GM19467 (cell line): ENCODE data around the gene GNMT.

ENCODE experiments used
- ATAC-seq: cut with Tn5 transposase; IDR thresholded peaks from one replicate; pipeline ENCODE4 v1.9.1; 2021; ENCODE audit warnings: mild to moderate bottlenecking, moderate library complexity; ENCODE audit not compliant: unreplicated experiment

GNMT gene

DNA sequence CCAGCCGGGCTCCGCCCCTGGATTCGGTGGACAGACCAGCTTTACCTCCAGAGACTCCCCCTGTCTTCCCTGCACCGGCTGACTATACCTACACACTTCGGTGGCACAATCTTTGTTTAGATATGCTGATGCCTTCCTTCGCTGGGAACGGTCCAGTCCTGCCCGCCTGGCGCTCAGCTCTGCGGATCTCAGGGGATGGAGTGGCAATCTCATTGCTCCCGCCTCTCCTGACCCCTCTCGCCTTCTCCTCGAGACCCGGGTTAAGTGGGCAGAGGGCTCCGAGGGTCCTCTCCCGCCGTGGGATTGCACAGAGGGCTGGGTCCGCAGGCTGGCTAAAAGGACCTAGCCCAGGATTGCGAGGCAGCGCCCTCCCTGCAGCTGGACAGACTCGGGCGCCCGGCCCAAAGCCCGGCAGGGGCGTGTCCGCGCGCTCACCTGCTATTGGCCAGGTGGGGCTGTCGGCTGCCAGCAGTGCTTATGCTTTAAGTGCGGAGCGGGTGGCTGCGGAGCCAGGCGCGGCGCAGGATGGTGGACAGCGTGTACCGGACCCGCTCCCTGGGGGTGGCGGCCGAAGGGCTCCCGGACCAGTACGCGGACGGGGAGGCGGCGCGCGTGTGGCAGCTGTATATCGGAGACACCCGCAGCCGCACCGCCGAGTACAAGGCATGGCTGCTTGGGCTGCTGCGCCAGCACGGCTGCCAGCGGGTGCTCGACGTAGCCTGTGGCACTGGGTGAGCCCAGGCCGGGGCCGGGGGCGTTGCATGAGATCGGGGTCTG lies at the start of gene GNMT:
TSS of gene GNMT (plus strand) at position 512 of the 777 bp plus-strand sequence. CDS start at position 526, 14 bp downstream.
- no peak for ATAC-seq

DNA sequence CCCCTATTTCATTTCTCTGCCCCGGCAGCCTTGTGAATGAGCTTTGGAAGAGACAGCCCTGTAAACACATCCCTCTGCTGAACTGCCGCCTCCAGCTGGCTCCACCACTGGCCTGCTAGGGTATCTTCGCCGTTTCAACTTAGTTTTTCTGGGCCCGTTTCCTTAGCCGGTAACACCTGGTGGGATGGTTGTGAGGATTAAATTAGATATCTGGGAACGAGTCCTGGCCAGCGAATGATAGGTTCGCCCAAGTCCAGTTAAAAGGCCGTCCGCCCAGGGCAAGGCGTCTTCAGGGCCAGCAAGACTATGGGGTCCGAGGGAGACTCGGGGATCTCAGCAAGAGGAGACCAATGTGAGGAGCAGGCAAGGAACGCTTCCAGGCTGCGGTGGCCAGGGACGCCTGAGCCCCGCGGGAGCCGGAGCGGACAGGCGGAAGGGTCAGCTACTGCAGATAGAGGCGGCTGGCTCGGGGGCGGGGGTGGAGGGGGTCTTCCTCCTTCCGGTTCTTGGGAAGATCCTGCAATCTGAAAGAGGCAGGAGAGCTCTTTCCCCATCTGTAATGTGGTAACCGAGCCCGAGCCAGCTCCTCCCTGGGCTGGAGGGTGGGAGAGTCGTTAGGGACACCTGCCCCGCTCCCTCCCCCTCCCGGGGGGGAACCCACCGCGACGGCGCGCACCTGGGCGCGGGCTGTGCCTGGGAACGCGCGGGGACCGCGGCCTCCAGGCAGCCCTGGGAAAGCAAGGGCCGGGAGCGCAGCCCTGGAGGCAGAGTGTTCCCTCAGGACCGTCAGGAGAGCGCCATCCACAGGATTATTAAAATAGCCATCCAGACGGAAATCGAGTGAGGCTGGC lies 49.2 kb upstream of the GNMT start:
- ATAC-seq: no peak

DNA sequence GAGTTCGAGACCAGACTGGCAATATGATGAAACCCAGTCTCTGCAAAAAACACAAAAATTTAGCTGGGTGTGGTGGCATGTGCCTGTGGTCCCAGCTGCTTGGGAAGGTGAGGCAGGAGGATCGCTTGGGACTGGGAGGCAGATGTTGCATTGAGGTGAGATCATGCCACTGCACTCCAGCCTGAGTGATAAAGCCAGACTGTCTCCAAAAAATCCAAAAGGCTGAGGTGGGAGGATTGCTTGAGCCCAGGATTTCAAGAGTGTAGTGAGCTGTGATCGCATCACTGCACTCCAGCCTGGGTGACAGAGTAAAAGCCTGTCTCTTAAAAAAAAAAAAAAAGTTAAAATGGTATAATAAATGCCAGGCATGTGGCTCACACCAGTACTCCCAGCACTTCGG lies 46.0 kb upstream of the GNMT start:
- no peak for ATAC-seq

DNA sequence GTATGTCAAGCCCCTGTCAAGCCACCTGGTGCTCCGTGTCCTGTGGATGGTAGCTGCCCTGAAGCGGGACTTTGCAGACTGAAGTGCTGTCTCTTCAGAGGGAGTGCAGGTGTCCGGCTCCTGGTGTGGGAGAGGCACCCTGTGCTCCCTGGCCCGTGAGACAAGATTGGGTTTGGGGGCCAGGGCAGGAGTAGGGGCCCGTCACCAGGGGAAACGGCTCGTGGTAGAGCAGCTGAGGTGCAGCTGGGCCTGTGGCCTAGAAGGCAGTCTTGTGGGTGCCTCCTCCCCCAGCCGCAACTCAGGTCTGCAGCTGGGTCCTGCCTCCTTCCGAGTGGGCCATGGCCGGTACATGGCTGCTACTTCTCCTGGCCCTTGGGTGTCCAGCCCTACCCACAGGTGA lies 44.8 kb upstream of the GNMT start, which contains the start of gene PTCRA:
TSS of gene PTCRA (plus strand) at position 322 of the 400 bp plus-strand sequence. CDS start at position 339, 17 bp downstream.
- ATAC-seq: no peak

DNA sequence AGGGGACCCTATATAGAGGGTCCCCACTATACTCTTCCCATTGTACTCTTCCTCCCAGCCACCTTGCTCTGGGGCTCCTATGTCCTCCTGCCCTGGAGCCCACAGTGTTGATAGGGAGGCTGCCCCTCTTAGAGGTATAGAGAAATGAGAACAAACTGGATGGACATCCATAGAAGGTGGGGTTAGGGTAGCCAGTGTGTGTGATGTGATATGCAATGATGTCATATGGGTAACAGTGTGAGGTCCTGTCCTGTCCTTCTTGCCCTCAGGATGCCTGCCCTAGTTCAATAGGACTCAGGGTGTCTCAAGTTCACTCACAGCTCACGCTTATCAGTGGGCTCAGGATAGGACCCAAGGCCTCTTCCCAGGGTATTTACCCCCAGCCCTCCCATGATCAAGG lies 44.3 kb upstream of the GNMT start:
- no peak for ATAC-seq

DNA sequence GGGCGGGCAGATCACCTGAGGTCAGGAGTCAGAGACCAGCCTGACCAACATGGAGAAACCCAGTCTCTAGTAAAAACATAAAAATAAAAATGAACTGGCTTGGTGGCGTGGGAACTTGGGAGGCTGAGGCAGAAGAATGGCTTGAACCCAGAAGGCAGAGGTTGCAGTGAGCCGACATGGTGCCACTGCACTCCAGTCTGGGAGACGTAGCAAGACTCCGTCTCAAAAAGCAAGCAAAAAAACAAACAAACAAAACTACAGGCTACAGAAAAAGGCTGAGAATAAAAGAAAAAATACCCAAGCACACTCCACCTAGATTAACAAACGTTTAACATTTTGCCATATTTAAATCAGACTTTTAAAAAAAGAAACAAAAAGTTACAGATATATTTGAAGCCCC lies 38.8 kb upstream of the GNMT start:
- no peak for ATAC-seq

DNA sequence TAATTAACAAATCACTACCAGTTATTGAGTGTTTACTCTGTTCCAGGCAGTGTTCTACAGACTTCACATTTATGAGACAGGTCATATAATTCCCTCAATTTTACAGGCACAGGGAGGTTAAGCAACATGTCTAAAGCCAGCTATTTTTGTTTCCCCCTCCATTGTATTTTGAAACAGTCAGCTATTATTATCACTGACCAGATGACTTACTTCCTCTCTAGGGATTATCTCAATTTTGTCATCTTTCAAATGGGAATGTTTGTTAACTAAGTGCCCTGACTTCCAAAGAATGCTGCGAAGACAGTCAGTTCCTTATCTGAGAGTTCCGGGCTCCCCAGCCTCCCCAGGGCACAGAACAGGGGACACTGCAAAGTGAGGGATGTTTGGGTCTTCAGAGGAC lies 36.9 kb upstream of the GNMT start:
- ATAC-seq: no peak

DNA sequence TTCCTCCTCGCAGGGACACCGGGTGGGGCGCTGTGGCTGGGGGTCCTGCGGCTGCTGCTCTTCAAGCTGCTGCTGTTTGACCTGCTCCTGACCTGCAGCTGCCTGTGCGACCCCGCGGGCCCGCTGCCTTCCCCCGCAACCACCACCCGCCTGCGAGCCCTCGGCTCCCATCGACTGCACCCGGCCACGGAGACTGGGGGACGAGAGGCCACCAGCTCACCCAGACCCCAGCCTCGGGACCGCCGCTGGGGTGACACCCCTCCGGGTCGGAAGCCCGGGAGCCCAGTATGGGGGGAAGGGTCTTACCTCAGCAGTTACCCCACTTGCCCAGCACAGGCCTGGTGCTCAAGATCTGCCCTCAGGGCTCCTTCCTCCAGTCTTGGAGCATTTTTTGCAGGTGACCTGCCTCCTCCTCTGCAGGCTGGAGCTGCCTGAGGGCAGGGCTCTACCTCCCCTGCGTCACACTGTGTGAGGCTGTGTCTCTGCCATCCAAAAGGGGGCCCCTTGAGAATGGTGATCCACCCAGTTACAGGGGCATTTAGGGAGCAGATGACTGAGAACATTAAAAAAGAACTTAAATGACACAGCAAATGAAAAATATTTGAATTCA lies 35.2 kb upstream of the GNMT start:
- no peak for ATAC-seq

DNA sequence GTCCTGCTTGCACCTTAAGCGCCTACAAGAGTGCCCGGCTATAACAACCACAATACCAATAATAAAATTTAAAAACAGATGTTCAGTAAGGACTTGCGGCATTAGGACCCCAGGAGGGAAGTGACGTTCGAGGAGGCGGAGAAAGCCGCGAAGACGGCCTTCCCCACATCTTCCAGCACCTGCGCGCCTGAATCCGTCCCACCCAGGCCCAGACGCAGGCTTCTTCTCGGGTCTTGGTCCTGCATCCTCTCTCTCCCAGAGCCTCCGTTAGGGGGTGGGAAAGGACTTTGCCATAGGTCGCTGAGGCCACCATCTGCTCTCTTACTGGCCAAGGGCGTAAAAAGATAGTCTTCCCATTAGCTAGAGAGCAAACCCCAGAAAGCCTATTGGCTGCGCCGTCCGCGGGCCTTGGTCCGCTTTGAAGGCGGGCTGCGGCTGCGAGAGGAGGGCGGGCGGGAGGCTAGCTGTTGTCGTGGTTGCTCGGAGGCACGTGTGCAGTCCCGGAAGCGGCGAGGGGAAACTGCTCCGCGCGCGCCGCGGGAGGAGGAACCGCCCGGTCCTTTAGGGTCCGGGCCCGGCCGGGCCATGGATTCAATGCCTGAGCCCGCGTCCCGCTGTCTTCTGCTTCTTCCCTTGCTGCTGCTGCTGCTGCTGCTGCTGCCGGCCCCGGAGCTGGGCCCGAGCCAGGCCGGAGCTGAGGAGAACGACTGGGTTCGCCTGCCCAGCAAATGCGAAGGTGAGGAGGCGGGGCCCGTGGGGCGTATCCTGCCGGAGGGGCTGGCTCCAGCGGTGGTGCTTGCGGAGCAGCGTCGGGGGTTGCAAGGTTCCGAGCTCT lies 31.4 kb upstream of the GNMT start, which contains the start of gene CNPY3:
TSS of gene CNPY3 (plus strand) at position 495 of the 835 bp plus-strand sequence. CDS start at position 586, 91 bp downstream.
- peak; percentile 62 for ATAC-seq

DNA sequence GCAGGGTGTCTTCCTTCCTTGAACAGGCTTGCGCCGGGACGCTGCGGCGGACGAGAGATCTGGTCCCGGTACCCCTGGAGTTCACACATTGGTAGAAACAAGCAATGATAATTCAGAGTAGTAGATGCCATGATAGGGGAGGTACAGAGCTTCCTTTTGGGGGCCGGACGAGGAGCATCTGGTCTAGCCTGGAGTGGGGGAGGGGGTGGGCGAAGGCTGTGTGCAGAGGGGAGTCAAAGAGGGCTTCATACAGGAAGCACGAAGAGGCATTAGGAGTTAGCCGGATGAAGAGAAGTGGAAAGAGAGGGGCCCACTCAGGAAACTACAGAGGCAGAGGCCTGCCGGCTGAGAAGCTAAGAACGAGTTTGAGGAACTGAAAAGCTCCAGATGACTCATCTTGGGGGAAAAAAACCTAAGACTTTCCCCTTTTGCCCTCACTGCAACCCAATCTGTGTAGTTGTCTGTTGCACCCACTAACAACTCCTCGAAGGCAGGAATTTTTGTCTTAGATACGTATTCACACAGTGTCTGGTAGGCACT lies 30.7 kb upstream of the GNMT start:
- peak; percentile 55 for ATAC-seq

DNA sequence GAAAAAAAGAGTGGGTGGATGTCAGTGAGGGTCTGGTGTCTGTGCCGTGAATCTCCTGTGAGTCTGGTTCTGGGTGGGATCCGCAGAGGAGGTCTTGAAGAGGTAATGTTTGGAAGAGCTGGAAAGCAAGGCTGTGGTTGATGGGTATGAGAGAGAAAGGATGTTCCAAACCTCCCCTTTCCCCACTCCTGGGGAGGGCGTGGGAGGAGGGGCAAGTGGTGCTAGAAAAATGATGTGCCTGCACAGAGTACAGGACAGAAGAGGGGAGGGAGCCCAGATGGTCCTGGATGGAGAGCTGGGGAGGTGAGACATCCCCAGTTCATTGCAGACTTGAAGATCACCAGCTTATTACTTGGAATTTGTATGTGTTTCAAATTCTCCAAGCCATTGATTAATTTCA lies 28.1 kb upstream of the GNMT start:
- ATAC-seq: no peak

DNA sequence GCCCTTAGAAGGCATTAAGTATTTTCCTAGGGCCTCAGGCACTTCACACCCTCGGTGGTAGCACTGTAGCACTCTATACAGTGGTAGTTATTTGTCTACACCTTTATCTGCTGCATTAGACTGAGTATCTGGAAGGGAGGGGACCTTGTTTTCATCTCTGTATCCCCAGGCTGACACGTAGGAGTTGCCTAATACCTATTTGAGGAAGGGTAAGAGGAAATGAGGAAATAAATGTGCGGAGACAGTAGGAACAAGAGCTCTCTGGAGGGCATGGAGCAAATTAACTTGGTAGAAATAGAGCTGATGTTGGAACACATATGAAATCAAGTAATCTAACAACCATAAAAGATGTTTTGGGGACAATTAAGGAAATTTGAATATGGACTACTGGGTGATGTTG lies 27.3 kb upstream of the GNMT start:
- no peak for ATAC-seq

DNA sequence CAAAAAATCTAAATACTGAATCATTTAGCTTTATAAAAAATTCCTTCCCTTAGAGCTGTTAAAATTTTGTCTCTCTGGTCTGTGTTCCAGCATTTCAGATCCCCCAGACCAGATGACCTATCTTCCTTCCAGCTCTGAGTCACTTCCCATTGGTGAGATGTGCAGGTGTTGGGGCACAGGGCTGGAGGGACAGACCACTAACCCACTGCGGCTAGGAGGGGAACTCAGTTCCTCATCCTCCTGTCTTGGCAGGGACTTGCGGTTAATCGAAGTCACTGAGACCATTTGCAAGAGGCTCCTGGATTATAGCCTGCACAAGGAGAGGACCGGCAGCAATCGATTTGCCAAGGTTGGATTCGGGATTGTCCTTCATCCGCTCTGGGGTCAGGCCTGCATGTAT lies 25.2 kb upstream of the GNMT start:
- no peak for ATAC-seq

DNA sequence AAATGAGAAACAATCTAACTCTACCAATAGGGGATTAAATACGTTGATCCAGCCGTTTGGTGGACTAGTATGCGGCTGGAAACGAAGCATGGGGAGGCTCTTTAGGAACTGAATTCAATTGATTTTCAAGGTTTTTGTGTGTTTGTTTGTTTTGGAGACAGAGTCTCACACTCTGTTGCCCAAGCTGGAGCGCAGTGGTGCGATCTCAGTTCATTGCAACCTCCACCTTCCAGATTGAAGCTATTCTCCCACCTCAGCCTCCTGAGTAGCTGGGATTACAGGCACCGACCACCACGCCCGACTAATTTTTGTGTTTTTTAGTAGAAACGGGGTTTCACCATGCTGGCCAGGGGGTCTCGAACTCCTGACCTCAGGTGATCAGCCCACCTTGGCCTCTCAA lies 24.2 kb upstream of the GNMT start:
- no peak for ATAC-seq

DNA sequence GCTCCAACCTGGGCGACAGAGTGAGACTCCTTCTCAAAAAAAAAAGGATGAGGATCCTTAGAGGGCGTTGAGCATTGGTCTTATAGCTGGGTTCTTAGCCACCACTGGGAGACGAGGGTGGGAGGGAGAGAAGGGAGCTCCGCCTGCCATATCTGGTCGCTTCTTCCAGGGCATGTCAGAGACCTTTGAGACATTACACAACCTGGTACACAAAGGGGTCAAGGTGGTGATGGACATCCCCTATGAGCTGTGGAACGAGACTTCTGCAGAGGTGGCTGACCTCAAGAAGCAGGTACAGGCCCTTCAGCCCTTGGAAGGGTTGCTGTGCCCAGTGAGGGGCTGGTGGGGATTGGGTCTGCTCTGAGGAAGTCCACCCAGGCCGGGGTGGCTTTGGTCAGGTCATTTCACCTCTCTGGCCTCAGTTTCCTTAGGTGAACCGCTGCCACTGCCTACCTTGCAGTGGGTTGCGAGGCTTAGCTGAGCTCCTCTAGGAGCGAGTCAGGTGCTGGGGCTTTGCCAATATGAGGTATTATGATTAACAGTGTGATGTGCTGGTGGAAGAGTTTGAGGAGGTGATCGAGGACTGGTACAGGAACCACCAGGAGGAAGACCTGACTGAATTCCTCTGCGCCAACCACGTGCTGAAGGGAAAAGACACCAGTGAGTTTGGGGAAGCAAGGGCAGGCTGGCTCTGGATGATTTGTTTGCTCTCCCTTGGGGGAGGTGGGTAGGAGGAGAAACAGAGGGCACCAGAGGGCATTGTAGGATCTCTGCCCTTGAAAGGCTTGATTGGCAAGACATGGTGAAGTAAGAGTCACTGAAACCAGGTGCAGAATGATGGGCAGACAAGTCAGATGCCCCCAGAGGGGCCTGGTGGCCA lies 22.8 kb upstream of the GNMT start:
- ATAC-seq: no peak

DNA sequence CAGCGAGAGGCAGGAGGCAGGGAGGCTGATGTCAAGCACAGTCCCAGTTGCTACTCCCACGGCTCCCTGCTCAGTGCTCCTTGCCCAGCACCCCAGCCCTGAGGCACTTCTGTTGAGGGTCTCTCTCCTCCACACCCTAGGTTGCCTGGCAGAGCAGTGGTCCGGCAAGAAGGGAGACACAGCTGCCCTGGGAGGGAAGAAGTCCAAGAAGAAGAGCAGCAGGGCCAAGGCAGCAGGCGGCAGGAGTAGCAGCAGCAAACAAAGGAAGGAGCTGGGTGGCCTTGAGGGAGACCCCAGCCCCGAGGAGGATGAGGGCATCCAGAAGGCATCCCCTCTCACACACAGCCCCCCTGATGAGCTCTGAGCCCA lies 22.1 kb upstream of the GNMT start:
- no peak for ATAC-seq

DNA sequence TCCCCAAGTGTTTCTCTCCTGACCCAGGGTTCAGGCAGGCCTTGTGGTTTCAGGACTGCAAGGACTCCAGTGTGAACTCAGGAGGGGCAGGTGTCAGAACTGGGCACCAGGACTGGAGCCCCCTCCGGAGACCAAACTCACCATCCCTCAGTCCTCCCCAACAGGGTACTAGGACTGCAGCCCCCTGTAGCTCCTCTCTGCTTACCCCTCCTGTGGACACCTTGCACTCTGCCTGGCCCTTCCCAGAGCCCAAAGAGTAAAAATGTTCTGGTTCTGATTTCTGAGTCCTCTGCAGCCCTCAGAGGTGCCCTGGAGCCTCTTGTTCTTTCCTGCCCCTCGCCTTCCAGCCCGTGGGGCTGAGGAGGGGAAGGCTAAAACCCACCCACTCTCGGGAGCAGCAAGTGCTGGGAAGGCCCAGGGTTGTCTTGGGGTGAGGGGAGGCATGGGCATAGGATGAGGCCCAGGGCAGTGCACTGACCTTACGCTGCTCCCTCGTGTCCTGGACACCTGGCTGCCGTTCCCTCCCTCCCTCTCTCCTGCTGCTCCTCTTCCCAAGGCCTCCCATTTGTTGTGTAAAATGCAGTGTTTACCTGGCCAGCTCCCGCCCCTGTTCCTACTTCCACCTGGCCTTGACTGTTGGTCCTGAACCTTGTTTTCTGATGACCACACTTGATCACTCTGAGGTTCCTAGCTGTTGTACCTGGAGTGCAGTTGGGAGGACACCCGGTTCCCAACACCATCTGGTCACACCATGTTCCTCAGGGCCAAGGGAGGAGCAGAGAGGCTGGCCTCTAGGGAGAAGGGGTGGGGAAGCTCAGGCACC lies 21.4 kb upstream of the GNMT start:
- no peak for ATAC-seq

DNA sequence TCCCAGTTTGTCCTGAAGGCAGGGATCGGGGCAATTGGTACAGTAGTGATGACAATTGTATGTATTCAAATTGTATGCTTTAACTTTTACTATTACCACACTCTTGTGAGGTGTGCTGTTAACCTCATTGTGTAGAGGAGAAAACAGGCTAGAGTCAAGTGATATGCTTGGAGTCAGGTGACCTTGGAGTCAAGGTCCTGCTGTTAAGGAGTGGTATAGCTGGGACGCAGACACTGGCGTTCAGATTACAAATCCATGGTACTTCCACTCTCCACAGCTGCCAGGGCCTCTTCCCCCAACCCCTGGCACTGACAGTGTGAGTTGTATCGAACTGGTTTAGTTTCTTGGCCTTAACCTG lies 20.8 kb upstream of the GNMT start:
- ATAC-seq: no peak
